Activated T-helper 2 cell treated with anti-CD3 and anti-CD28 coated beads, Interferon-gamma antibody, Interleukin-2, Interleukin-4, amounts not matched to agents 10 μg/mL and 5 μg/mL and 100 μg/mL, durations not matched to agents 14 hours and 24 hours and 36 hours (primary cell): ENCODE results near the gene PHETA2. TPM values are rescaled to one million over a fixed set of nuclear protein-coding genes. Genes with fewer than 3 reads are reported as not detected.

Source experiments
- DNase-seq: peaks from one replicate; pipeline ENCODE4 v3.0.0; 2021; ENCODE audit warnings: low spot score
- H3K27ac Mint-ChIP-seq: one replicate; pipeline ENCODE4 v1.8.0; 2021; ENCODE audit warnings: mixed read lengths
- H3K27me3 Mint-ChIP-seq: one replicate; pipeline ENCODE4 v1.8.0; 2021; ENCODE audit warnings: low read depth, mixed read lengths
- H3K36me3 Mint-ChIP-seq: one replicate; pipeline ENCODE4 v1.8.0; 2021; ENCODE audit warnings: low read depth, mixed read lengths
- H3K4me1 Mint-ChIP-seq: one replicate; pipeline ENCODE4 v1.8.0; 2021; ENCODE audit warnings: low read depth, mixed read lengths
- H3K4me3 Mint-ChIP-seq: one replicate; pipeline ENCODE4 v1.8.0; 2021; ENCODE audit warnings: low read depth, mild to moderate bottlenecking, moderate library complexity, mixed read lengths
- H3K9me3 Mint-ChIP-seq: one replicate; pipeline ENCODE4 v1.8.0; 2021; ENCODE audit warnings: mixed read lengths
- intact Hi-C: fragments of 100-400 bp; cut with micrococcal nuclease; formaldehyde crosslinking; loops from one replicate; pipeline ENCODE4 v1.15.1; 2023
- total RNA-seq: library from RNA; stranded (reverse); gene quantifications from 2 replicates; pipeline ENCODE4 v1.2.3, GENCODE V29; 2022

Gene PHETA2, protein sequence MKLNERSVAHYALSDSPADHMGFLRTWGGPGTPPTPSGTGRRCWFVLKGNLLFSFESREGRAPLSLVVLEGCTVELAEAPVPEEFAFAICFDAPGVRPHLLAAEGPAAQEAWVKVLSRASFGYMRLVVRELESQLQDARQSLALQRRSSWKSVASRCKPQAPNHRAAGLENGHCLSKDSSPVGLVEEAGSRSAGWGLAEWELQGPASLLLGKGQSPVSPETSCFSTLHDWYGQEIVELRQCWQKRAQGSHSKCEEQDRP
- 5.6 and 5.7 TPM in 2 replicates for total RNA-seq

DNA sequence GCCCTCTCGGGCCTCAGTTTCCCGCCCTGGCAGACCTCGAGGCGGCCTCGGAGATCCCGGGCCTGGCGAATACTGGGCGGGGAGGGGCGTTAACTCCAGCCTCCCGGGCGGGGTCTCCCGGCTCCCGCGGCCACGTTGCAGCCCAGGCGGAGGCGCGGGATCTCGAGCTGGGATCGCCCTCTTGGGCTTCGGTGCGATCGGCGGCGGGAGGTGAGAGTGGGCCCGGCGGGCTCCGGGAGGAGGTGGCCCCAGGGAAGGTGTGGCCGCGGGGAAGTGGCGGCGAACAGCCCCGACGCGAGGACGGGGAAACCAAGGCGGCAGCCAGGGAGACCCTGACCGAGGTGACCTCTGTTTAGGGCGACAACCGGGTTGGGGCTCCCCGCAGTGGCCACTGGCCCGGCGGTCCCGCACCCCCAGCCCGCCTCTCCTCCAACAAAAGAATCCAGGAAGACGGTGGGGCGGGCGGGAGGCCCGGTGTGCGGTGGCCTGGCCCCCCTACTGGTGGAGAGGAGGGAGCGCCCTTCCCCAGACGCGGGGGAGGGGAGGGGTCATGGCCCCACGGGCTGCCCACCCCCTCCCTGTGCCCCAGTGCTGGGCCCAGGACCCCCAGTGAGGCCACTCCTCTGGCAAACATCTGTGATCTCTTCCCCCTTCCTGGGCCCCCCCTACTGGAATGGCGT lies at the start of gene PHETA2:
PHETA2 (plus strand) TSS at position 117 of the 680 bp plus-strand sequence. CDS start 3,046 bp downstream, outside the sequence.
- peak within 1 kb of the TSS; percentile 76 for H3K27ac Mint-ChIP-seq
- no peaks in the 10 kb centered on the region for H3K27me3 Mint-ChIP-seq
- intact Hi-C loops, result loop anchor here (5.0 to 10.0 kb wide), 5 partner anchors 77 to 368 kb away; partner anchors contain the start of genes CENPM, SREBF2 and WBP2NL
- peaks cover 4% of the 10 kb centered on the region for H3K36me3 Mint-ChIP-seq
- DNase-seq, result peak; percentile 52
- no peaks in the 10 kb centered on the region for H3K9me3 Mint-ChIP-seq
- H3K4me1 Mint-ChIP-seq, result peaks cover 28% of the 10 kb centered on the region
- H3K4me3 Mint-ChIP-seq, result peak within 1 kb of the TSS; percentile 75

DNA sequence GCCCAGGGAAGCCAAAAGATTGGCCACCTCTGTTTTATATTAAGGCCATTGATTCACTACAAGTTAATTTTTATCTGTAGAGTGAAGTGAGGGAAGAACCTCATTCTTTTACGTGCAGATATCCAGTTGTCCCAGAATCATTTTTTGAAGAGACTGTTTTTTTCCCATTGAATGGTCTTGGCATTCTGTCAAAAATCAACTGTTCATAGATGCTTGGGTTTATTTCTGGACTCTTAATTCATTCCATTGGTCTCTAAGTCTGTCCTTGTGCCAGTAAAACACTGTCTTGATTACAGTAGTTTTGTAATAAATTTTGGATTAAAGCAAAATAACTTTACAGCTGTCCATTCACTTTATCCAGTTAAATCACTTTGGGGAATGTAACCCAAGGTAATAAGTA lies 48.6 kb upstream of the PHETA2 start:
- Mint-ChIP-seq H3K27ac (no peak overlapping the region), H3K4me1 (peaks cover 17% of the 10 kb centered on the region), H3K4me3 (no peak overlapping the region), H3K9me3 (no peaks in the 10 kb centered on the region), H3K36me3 (peaks cover 7% of the 10 kb centered on the region), H3K27me3 (no peaks in the 10 kb centered on the region)
- intact Hi-C loops, result no loop called here
- no peak for DNase-seq

DNA sequence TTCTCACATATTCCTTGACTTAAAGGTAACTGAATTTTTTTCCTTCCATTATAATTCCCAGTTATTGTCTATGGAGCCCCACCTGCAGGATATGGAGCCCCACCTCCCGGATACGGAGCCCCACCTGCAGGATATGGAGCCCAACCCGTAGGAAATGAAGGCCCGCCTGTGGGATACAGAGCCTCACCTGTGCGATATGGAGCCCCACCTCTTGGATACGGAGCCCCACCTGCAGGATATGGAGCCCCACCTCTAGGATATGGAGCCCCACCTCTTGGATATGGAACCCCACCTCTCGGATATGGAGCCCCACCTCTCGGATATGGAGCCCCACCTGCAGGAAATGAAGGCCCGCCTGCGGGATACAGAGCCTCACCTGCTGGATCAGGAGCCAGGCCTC lies 47.3 kb upstream of the PHETA2 start:
- Mint-ChIP-seq H3K36me3 (peaks cover 14% of the 10 kb centered on the region), H3K27ac (no peak overlapping the region), H3K27me3 (no peaks in the 10 kb centered on the region), H3K4me3 (no peak overlapping the region), H3K9me3 (no peaks in the 10 kb centered on the region), H3K4me1 (peaks cover 30% of the 10 kb centered on the region)
- no peak for DNase-seq
- intact Hi-C loops, result no loop called here

DNA sequence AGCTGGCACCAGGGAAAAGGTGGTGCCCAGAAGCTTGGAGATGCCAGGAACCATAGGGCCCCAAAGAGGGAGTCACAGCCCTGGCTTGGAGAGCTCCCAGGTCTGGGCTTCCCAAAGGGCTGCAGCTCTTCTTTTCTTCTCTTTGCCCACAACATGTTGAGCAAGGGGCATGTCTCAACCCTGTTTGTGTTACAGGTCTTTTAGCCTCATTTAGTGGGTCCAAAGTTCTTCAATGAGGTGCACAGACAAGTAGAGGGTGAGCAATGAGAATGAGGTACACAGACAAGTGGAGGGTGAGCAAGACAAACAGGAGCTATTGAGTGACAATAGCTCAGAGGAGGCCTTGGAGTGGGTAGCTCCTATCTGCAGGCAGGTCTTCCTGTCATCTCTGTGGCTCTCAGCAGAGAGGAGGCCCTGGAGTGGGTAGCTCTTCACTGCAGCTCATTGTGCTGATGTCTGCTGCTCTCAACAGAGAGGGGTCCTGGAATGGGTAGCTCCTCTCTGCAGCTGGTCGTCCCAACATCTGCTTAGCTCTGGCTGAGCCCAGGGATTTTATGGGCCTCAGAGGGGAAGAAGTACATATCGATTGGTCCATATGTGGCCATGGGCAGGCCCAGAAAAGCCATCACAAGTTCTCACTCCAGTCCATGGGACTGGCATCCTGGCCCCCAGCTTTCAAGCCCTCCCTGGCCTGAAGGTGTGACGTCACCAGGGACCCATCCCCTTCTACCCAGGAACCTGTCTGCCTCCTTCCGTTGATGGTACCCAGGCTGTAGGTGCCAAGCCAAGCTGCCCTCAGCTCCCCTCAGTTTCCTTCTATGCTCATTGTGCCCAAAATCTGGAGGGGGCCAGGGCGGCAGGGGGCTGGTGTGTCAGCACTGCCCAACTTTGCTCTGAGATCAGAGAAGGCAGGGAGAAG lies 40.5 kb upstream of the PHETA2 start:
- Mint-ChIP-seq H3K4me1 (peaks cover 28% of the 10 kb centered on the region), H3K27me3 (no peaks in the 10 kb centered on the region), H3K36me3 (peaks cover 26% of the 10 kb centered on the region), H3K4me3 (no peak overlapping the region), H3K9me3 (peaks cover 19% of the 10 kb centered on the region), H3K27ac (no peak overlapping the region)
- intact Hi-C loops, result no loop called here
- DNase-seq, result no peak

DNA sequence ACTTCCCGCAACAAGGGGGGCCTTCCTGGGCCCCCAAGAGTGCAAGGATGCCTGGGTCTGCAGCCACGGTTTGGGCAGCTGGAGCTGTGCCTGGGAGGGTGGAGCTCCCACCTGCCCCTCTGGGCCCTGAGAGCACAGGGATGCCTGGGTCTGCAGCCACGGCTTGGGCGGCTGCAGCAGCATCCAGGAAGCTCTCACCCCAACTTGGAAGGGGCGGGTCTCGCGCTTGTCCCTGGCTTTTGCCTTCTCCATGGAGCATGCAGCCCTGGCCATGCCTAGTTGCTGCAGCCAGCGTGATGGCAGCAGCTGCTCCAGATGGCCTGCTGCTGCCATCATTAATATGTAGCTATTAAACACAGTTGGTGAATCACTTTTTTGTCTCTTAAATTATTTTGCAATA lies 38.8 kb upstream of the PHETA2 start:
- peaks cover 23% of the 10 kb centered on the region for H3K4me1 Mint-ChIP-seq
- intact Hi-C loops, result no loop called here
- peaks cover 25% of the 10 kb centered on the region for H3K9me3 Mint-ChIP-seq
- no peak overlapping the region for H3K27ac Mint-ChIP-seq
- no peaks in the 10 kb centered on the region for H3K27me3 Mint-ChIP-seq
- no peak for DNase-seq
- peaks cover 22% of the 10 kb centered on the region for H3K36me3 Mint-ChIP-seq
- H3K4me3 Mint-ChIP-seq, result no peak overlapping the region

DNA sequence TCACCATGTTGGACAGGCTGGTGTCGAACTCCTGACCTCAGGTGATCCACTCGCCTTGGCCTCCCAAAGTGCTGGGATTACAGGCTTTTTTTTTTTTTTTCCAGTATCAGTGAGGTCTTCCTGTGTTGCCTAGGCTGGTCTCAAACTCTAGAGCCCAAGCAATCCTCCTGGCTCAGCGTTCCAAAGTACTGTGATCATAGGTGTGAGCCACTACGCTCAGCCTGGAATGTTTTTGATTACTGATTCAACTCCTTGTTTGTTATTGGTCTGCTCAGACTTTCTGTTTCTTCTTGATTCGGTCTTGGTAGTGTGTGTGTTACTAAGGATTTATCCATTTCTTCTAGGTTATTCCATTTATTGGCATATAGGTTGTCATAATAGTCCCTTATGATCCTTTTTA lies 34.8 kb upstream of the PHETA2 start:
- intact Hi-C loops, result no loop called here
- H3K4me3 Mint-ChIP-seq, result no peak overlapping the region
- peaks cover 27% of the 10 kb centered on the region for H3K36me3 Mint-ChIP-seq
- no peak overlapping the region for H3K27ac Mint-ChIP-seq
- no peak for DNase-seq
- H3K4me1 Mint-ChIP-seq, result peaks cover 4% of the 10 kb centered on the region
- H3K9me3 Mint-ChIP-seq, result peaks cover 42% of the 10 kb centered on the region
- no peaks in the 10 kb centered on the region for H3K27me3 Mint-ChIP-seq

DNA sequence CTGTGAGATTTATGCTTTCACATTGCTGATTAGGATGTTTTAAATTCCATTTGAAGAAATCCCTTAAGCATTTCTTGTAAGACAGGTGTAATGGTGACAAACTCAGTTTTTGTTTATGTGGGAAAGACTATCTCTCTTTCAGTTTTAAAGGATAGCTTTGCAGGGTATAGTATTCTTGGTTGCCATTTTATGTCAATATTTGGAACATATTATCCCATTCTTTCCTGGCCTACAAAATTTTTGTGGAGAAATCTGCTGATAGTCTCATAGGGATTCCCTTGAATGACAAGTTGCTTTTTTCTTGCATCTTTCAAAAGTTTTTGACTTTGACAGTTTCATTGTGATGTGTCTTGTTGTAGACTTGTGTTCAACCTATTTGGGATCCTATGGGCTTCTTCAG lies 32.3 kb upstream of the PHETA2 start:
- no peaks in the 10 kb centered on the region for H3K27me3 Mint-ChIP-seq
- peaks cover 27% of the 10 kb centered on the region for H3K36me3 Mint-ChIP-seq
- H3K4me3 Mint-ChIP-seq, result no peak overlapping the region
- no peak overlapping the region for H3K27ac Mint-ChIP-seq
- no peak for DNase-seq
- H3K4me1 Mint-ChIP-seq, result no peaks in the 10 kb centered on the region
- H3K9me3 Mint-ChIP-seq, result peaks cover 36% of the 10 kb centered on the region
- intact Hi-C loops, result no loop called here

DNA sequence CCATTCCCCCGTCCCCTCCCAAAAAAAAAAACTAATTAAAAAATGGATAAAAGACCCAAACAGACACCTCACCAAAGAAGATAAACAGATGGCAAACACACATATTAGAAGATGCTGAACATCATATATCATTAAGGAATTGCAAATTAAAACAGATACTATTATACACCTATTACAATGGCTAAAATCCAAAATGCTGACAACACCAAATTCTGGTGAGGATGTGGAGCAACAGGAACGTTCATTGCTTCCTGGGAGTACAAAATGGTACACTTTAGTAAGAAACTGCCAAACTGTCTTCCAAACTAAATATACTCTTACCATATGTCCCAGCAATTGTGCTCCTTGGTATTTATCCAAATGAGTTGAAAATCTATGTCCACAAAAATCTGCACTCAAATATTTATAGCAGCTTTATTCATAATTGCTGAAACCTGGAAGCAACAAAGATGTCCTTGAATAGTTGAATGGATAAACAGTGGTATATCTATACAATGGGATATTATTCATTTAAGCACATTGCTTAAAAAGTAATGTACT lies 23.3 kb upstream of the PHETA2 start:
- H3K36me3 Mint-ChIP-seq, result peaks cover 2% of the 10 kb centered on the region
- H3K9me3 Mint-ChIP-seq, result peaks cover 3% of the 10 kb centered on the region
- no peak for DNase-seq
- intact Hi-C loops, result no loop called here
- no peak overlapping the region for H3K27ac Mint-ChIP-seq
- H3K27me3 Mint-ChIP-seq, result no peaks in the 10 kb centered on the region
- no peaks in the 10 kb centered on the region for H3K4me1 Mint-ChIP-seq
- no peak overlapping the region for H3K4me3 Mint-ChIP-seq

DNA sequence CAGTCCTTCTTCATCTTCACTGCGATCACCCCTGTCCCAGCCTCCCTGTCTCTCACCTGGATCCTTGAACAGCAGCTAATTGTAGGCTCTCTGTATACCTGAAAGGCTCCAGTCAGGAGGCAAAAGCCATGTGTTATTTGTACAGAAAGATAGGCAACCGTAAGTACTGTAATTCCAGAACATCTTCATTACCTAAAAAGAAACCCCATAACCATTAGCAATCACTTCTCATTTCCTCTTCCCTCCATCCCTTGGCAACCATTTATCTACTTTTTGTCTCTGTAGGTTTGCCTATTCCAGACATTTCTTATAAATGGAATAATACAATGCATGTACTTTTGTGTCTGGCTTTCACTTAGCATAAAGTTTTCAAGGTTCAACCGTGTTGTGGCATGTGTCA lies 21.3 kb upstream of the PHETA2 start:
- peaks cover 22% of the 10 kb centered on the region for H3K9me3 Mint-ChIP-seq
- DNase-seq, result no peak
- no peak overlapping the region for H3K27ac Mint-ChIP-seq
- H3K27me3 Mint-ChIP-seq, result no peaks in the 10 kb centered on the region
- intact Hi-C loops, result no loop called here
- H3K4me3 Mint-ChIP-seq, result no peak overlapping the region
- peaks cover 18% of the 10 kb centered on the region for H3K36me3 Mint-ChIP-seq
- no peaks in the 10 kb centered on the region for H3K4me1 Mint-ChIP-seq

DNA sequence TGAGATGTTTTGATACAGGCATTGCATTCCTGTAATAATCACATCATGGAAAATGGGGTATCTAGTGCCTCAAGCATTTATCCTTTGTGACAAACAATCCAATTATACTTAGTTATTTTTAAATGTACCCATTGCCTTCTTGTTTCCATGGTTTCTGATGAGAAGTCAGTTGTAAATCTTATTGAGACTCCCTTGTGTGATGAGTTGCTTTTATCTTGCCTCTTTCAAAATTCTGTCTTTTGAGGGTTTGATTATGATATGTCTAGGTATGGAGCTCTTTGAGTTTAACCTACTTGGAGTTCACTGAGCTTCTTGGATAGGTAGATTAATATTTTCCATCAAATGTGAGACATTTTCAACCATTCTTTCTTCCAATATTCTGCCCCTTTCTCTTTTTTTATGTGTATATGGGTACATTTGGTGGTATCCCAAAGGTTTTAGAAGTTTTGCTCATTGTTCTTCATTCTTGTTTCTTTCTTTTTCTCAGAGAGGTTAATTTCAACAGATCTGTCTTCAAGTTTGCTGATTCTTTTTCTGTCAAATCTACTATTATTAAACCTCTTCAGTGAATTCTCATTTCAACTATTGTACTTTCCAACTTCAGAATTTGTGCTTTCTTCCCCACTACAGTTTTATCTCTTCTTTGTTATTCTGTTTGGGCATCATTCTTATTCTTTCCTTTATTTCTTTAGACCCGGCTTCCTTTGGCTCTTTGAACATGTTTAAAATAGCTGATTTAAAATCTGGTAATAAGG lies 17.1 kb upstream of the PHETA2 start:
- DNase-seq, result no peak
- no peak overlapping the region for H3K4me3 Mint-ChIP-seq
- H3K27me3 Mint-ChIP-seq, result no peaks in the 10 kb centered on the region
- peaks cover 37% of the 10 kb centered on the region for H3K9me3 Mint-ChIP-seq
- H3K36me3 Mint-ChIP-seq, result peaks cover 57% of the 10 kb centered on the region
- intact Hi-C loops, result no loop called here
- H3K27ac Mint-ChIP-seq, result no peak overlapping the region
- peaks cover 7% of the 10 kb centered on the region for H3K4me1 Mint-ChIP-seq

DNA sequence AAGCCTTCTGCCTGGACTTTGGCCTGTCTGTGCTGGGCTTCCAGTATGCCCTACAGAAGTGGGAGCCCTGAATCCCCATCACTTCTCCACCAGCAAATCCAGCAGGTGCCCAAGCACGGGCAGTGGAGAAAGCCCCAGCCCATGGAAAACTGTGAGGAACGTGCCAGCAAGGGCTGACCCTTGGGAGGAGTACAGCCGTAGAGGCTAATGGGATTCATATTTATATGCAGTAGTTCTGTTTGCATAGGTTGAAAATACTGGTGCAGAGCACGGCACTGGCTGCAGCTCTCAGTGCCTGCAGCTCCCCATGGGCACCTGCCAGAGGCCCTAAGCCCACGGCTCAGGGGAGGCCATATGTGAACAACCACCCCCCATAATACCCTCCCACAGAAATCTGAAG lies 13.6 kb upstream of the PHETA2 start:
- H3K4me3 Mint-ChIP-seq, result no peak overlapping the region
- H3K4me1 Mint-ChIP-seq, result peaks cover 7% of the 10 kb centered on the region
- no peak for DNase-seq
- H3K27ac Mint-ChIP-seq, result no peak overlapping the region
- intact Hi-C loops, result no loop called here
- no peaks in the 10 kb centered on the region for H3K27me3 Mint-ChIP-seq
- H3K9me3 Mint-ChIP-seq, result peaks cover 36% of the 10 kb centered on the region
- H3K36me3 Mint-ChIP-seq, result peaks cover 82% of the 10 kb centered on the region

DNA sequence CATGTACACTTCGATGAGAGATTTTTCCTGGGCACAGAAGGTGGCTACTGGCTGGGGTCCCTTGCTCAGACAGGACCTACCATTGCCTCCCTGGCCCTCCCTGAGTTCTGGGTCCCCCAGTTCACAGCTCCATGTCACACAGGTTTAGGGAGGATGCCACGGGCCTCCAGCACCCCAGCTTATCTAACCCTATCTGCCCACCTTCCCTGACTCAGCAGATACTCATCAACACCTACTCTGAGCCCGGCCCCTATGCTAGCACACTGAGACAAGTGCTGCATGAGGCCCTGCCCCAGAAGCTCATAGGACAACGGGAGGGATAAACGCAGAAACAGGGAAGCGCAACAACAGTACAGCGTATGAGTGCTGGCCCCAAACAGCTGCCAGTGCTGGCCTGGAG lies 13.0 kb upstream of the PHETA2 start:
- Mint-ChIP-seq H3K4me1 (peaks cover 7% of the 10 kb centered on the region), H3K4me3 (no peak overlapping the region), H3K9me3 (peaks cover 31% of the 10 kb centered on the region), H3K27ac (no peak overlapping the region), H3K27me3 (no peaks in the 10 kb centered on the region), H3K36me3 (peaks cover 81% of the 10 kb centered on the region)
- intact Hi-C loops, result no loop called here
- DNase-seq, result no peak
